ENCODE results near the gene CAGE1.

The CAGE1 gene

DNA sequence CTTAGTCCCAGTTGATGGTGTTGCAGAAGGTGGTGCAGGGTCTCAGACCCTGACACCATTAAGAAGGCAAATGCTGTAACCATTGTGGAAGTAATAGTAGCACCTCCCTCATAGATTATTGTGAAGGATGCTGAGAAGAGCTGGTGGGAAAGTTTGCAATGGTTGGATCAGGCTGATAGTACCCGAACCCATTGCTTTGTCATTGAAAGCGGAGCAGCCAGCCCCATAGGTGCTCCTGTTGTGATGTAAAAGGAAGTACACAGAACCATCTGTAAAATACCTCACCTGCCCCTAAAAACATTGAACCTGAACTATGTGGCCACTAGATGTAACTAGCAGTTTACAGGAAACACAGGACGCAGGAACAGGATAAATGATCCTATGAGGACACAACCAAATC lies 31.5 kb upstream of the CAGE1 start:
- TF ChIP-seq, protein P1, sequence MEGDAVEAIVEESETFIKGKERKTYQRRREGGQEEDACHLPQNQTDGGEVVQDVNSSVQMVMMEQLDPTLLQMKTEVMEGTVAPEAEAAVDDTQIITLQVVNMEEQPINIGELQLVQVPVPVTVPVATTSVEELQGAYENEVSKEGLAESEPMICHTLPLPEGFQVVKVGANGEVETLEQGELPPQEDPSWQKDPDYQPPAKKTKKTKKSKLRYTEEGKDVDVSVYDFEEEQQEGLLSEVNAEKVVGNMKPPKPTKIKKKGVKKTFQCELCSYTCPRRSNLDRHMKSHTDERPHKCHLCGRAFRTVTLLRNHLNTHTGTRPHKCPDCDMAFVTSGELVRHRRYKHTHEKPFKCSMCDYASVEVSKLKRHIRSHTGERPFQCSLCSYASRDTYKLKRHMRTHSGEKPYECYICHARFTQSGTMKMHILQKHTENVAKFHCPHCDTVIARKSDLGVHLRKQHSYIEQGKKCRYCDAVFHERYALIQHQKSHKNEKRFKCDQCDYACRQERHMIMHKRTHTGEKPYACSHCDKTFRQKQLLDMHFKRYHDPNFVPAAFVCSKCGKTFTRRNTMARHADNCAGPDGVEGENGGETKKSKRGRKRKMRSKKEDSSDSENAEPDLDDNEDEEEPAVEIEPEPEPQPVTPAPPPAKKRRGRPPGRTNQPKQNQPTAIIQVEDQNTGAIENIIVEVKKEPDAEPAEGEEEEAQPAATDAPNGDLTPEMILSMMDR (IDR thresholded peaks at IDR 0.05; ENCODE audit: low read depth, low read length): no peak
- H3K4me3 ChIP-seq (ENCODE audit: low read depth, low read length): no peak overlapping the region

DNA sequence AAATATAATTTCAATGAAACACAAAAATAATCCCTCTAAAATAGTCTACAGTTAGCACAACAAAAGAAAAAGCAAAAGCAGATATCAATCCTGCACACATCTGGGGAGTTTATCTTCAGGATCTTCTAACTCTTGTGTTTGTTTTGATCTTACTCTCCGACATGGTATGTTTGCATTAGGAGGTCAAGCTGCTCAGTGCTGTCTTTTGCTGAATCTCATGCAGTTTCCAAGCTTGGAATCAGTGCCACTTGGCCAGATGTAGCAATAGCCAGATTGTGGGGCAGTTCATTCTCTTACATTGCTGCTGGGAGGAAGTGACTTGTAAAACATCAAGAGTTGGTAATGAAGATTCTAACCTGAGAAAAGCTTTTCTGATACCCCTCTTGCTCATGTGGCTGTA lies 29.5 kb upstream of the CAGE1 start:
- no peak overlapping the region for H3K4me3 ChIP-seq (ENCODE audit: low read depth, low read length)
- TF ChIP-seq, protein P1 (IDR thresholded peaks at IDR 0.05; ENCODE audit: low read depth, low read length): no peak

DNA sequence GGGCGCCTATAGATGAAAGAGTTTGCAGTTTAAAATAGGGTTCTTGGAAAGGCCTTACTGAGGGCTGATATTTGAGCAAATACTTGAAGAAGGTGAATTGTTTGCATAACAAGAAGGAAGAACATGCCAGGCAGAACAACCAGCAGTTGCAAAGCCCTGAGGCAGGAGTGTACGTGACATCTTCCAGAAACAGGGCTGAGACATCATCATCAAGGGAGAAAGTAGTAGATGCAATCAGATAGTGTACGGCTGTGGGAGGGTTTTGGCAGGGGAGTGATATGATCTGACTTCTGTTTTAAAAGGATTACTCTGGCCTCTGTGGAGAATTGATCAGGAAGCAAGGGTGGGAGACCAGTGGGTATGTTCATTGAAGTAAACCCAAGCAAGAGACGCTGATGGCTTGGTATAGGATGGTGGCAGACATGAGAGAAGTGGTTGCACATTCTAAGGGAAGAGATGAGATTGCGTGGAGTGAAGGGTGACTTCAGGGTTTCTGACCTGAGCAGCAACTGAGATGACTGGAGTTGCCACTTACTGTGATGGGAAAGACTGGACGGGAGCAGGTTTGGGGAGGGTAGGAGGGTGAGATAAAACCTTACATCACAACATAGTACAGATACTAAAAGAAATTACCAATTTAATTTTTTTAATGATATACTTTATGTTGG lies 28.8 kb upstream of the CAGE1 start:
- TF ChIP-seq, protein P1 (IDR thresholded peaks at IDR 0.05; ENCODE audit: low read depth, low read length): no peak
- no peak overlapping the region for H3K4me3 ChIP-seq (ENCODE audit: low read depth, low read length)

DNA sequence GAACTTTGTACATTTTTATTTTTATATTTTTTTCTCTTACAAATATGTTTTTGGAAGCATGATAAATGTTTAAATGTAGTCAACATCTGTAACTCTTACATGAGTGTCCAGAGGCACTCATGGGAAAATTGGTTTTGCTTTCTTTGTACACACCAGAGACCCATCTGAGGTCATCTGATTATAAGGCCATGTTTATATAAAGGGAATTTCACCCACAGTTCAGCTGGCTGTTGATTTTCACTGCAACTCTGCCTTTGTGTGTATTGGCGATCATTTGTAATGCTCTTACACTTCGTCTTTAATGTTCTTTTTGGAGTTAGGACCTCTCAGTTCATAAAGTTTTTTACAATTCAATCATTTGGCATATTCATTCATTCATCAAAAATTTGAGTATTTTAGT lies 28.1 kb upstream of the CAGE1 start:
- TF ChIP-seq, protein P1 (IDR thresholded peaks at IDR 0.05; ENCODE audit: low read depth, low read length): no peak
- no peak overlapping the region for H3K4me3 ChIP-seq (ENCODE audit: low read depth, low read length)

DNA sequence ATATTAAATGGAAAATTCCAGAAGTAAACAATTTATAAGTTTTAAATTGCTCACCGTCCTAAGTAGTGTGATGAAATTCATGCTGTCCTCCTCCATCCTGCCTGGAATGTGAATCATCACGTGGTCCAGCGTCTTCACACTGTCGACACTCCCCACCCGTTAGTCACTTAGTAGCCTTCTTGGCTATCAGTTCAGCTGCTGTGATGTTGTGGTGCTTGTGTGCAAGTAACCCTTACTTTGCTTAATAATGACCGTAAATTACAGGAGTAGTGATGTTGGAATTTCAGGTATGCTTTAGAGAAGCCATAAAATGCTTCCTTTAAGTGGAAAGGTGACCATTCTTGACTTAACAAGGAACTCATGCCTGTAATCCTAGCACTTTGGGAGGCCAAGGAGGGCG lies 25.3 kb upstream of the CAGE1 start:
- H3K4me3 ChIP-seq (ENCODE audit: low read depth, low read length): no peak overlapping the region
- TF ChIP-seq, protein P1 (IDR thresholded peaks at IDR 0.05; ENCODE audit: low read depth, low read length): no peak

DNA sequence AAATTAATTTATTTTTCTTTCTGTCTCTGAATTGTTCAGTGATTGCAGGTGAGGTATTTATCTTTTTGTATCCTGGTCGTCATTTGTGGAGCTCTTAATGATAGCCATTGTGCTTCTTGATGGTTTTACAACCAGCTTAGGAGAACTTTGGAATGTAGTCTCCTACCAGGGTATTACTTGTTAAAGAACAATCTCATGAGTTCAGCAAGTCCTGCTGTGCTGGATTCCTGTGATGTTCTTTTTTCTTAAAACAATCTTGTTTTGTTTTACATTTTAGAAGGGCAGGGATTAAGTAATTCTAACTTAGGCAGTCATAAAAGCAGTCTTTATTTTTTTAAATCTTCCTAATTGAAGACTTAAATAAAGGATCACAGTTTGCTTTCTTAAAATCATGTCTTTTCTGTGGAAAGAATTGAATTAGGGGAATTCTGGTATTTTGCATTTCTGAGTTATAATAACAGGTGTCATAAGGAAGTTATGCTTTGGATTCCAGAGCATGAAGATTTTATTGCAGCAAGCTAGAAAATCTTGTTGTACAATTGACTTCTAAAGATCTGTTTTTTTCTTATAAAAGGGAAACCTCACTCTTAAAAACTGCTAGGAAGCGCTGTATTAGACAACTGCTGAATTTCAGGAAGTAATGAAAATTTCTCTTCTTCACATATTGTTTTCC lies 23.7 kb upstream of the CAGE1 start:
- no peak overlapping the region for H3K4me3 ChIP-seq (ENCODE audit: low read depth, low read length)
- TF ChIP-seq, protein P1 (IDR thresholded peaks at IDR 0.05; ENCODE audit: low read depth, low read length): no peak

DNA sequence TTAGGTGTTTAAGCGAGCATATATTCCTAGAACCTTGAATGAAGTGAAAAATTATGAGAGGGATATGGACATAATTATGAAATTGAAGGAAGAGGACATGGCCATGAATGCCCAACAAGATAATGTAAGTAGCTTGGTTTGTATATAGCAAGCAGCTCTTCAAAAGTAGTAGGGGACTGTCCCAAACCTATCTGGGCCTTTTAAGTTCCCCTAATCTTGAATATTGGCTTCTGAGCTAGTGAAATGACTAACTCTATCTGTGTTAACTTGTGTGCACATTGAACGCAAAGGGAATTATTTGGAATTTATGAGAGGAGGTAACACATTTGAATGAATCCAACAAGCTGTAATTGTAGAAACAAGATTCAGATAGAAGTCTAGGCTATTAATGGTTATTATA lies 21.8 kb upstream of the CAGE1 start:
- H3K4me3 ChIP-seq (ENCODE audit: low read depth, low read length): no peak overlapping the region
- TF ChIP-seq, protein P1 (IDR thresholded peaks at IDR 0.05; ENCODE audit: low read depth, low read length): no peak

Data from WI38 (cell line).